NCI-H524 (cell line): ENCODE results near the gene CCR7.
"Not testable (repeated sequence)": the region's sequence is repeated elsewhere in the genome, so short reads cannot be mapped to it uniquely, and the experiment has no call there.

Source experiments
- DNase-seq, 2 experiments: peaks; one replicate each; lab custom pipeline; 2025; lab: John Stamatoyannopoulos, UW

The CCR7 gene

GRCh38 chr17:40551091-40551878 lies 14.0 kb downstream of the CCR7 start:
- DNase-seq: no peak

GRCh38 chr17:40550608-40551007 lies 14.7 kb downstream of the CCR7 start:
- DNase-seq: no peak

GRCh38 chr17:40548982-40549685 lies 16.1 kb downstream of the CCR7 start:
- no peak for DNase-seq

- no peak for DNase-seq
Observed at GRCh38 chr17:40548491-40548981, 16.7 kb downstream of the CCR7 start.

GRCh38 chr17:40547785-40548478 lies 17.3 kb downstream of the CCR7 start:
- no peak for DNase-seq

GRCh38 chr17:40547079-40547784 lies 18.0 kb downstream of the CCR7 start:
- no peak for DNase-seq

- not testable (repeated sequence) for DNase-seq
Observed at GRCh38 chr17:40546497-40546896, 18.8 kb downstream of the CCR7 start.

GRCh38 chr17:40545660-40546059 lies 19.6 kb downstream of the CCR7 start:
- DNase-seq: no peak

- no peak for DNase-seq
Observed at GRCh38 chr17:40542558-40543411, 22.5 kb downstream of the CCR7 start.

GRCh38 chr17:40541873-40542557 lies 23.3 kb downstream of the CCR7 start:
- DNase-seq: no peak

GRCh38 chr17:40541060-40541872 lies 24.0 kb downstream of the CCR7 start:
- no peak for DNase-seq

GRCh38 chr17:40540448-40540847 lies 24.8 kb downstream of the CCR7 start:
- no peak for DNase-seq

- DNase-seq: no peak
Observed at GRCh38 chr17:40539711-40540411, 25.4 kb downstream of the CCR7 start.

GRCh38 chr17:40538936-40539705 lies 26.2 kb downstream of the CCR7 start:
- no peak for DNase-seq

GRCh38 chr17:40538019-40538935 lies 27.0 kb downstream of the CCR7 start:
- DNase-seq: no peak

GRCh38 chr17:40536295-40537171 lies 28.7 kb downstream of the CCR7 start:
- DNase-seq: no peak
